NCI-H128 (cell line): ENCODE measurements around the gene SUGP1.
A peak's percentile ranks its signal among the peaks of the same experiment; 100 is the strongest.

Experiments
- DNase-seq: peaks from one replicate; lab custom pipeline; 2025; ENCODE audit not compliant: unreplicated experiment; lab: John Stamatoyannopoulos, UW

Gene SUGP1

GRCh38 chr19:19342086-19343015 is 22.0 kb upstream of the SUGP1 start:
- DNase-seq: peak; percentile 4

GRCh38 chr19:19341026-19341425 is 20.7 kb upstream of the SUGP1 start:
- no peak for DNase-seq

- no peak for DNase-seq
Observed at GRCh38 chr19:19338082-19338481, 17.8 kb upstream of the SUGP1 start.

- no peak for DNase-seq
Observed at GRCh38 chr19:19337120-19337519, 16.8 kb upstream of the SUGP1 start.

- no peak for DNase-seq
Observed at GRCh38 chr19:19336597-19336996, 16.3 kb upstream of the SUGP1 start.

GRCh38 chr19:19335408-19336158 is 15.3 kb upstream of the SUGP1 start:
- DNase-seq: no peak

GRCh38 chr19:19334989-19335344 is 14.7 kb upstream of the SUGP1 start:
- DNase-seq: no peak

GRCh38 chr19:19334063-19334988 is 14.0 kb upstream of the SUGP1 start:
- no peak for DNase-seq

- no peak for DNase-seq
Observed at GRCh38 chr19:19329126-19329525, 8.8 kb upstream of the SUGP1 start.

- no peak for DNase-seq
Observed at GRCh38 chr19:19327672-19328071, 7.4 kb upstream of the SUGP1 start.

- no peak for DNase-seq
Observed at GRCh38 chr19:19324059-19324770, 3.9 kb upstream of the SUGP1 start.

- DNase-seq: no peak
Observed at GRCh38 chr19:19321141-19321577, 850 bp upstream of the SUGP1 start.

GRCh38 chr19:19319732-19320360 is 463 bp downstream of the SUGP1 start:
- no peak for DNase-seq

GRCh38 chr19:19316082-19316481 is 4.2 kb downstream of the SUGP1 start:
- DNase-seq: no peak

- DNase-seq: no peak
Observed at GRCh38 chr19:19315444-19315843, 4.9 kb downstream of the SUGP1 start.

GRCh38 chr19:19308373-19308772 is 11.9 kb downstream of the SUGP1 start:
- no peak for DNase-seq

- DNase-seq: no peak
Observed at GRCh38 chr19:19306191-19306590, 14.1 kb downstream of the SUGP1 start.

- DNase-seq: no peak
Observed at GRCh38 chr19:19305696-19306095, 14.6 kb downstream of the SUGP1 start.

GRCh38 chr19:19305066-19305465 is 15.2 kb downstream of the SUGP1 start:
- DNase-seq: no peak
